ENCODE data around the gene MRM2. TPM values are rescaled to one million over a fixed set of nuclear protein-coding genes. Genes with fewer than 3 reads are reported as not detected.

The MRM2 gene
- total RNA-seq, 6 donors from 2014 or later, result 9.4 to 27.0 (median 23.0) TPM

- Histone ChIP-seq H3K27me3 (no peaks in the 10 kb centered on the region), H3K4me1 (peaks cover 0 to 15% (median 6%) of the 10 kb centered on the region in 4 donors), H3K27ac (no peak overlapping the region), H3K36me3 (peaks cover 0 to 11% (median 5%) of the 10 kb centered on the region in 4 donors), H3K9me3 (no peaks in the 10 kb centered on the region), H3K4me3 (no peak overlapping the region)
- WGBS, 2 donors, result 68 to 74% methylated on average over 2 of the region's 2 CpGs
- no peak for ATAC-seq (ENCODE audit: low FRiP score in 2 of 2)
- TF ChIP-seq EP300 (IDR thresholded peaks at IDR 0.05) (no peak), POLR2AphosphoS5 (IDR thresholded peaks at IDR 0.05) (no peak), POLR2A (IDR thresholded peaks at IDR 0.05) (no peak)
- TF ChIP-seq, protein P1, sequence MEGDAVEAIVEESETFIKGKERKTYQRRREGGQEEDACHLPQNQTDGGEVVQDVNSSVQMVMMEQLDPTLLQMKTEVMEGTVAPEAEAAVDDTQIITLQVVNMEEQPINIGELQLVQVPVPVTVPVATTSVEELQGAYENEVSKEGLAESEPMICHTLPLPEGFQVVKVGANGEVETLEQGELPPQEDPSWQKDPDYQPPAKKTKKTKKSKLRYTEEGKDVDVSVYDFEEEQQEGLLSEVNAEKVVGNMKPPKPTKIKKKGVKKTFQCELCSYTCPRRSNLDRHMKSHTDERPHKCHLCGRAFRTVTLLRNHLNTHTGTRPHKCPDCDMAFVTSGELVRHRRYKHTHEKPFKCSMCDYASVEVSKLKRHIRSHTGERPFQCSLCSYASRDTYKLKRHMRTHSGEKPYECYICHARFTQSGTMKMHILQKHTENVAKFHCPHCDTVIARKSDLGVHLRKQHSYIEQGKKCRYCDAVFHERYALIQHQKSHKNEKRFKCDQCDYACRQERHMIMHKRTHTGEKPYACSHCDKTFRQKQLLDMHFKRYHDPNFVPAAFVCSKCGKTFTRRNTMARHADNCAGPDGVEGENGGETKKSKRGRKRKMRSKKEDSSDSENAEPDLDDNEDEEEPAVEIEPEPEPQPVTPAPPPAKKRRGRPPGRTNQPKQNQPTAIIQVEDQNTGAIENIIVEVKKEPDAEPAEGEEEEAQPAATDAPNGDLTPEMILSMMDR (IDR thresholded peaks at IDR 0.05), result no peak
- DNase-seq, result no peak
Observed at GRCh38 chr7:2280424-2280823, 38.4 kb upstream of the MRM2 start.

- Histone ChIP-seq H3K4me3 (no peak overlapping the region), H3K27ac (no peak overlapping the region), H3K4me1 (peaks cover 0 to 15% (median 6%) of the 10 kb centered on the region in 4 donors), H3K36me3 (peaks cover 0 to 14% (median 6%) of the 10 kb centered on the region in 4 donors), H3K9me3 (no peaks in the 10 kb centered on the region), H3K27me3 (no peaks in the 10 kb centered on the region)
- TF ChIP-seq POLR2AphosphoS5 (IDR thresholded peaks at IDR 0.05), result no peak
- TF ChIP-seq, protein P1 (IDR thresholded peaks at IDR 0.05), result no peak
- no peak for TF ChIP-seq EP300 (IDR thresholded peaks at IDR 0.05)
- TF ChIP-seq POLR2A (IDR thresholded peaks at IDR 0.05), result no peak
- no peak for ATAC-seq (ENCODE audit: low FRiP score in 2 of 2)
- no peak for DNase-seq
- 64 to 79% methylated on average over 4 of the region's 4 CpGs for WGBS, 2 donors
Observed at GRCh38 chr7:2279896-2280295, 37.9 kb upstream of the MRM2 start.

GRCh38 chr7:2278026-2278425 lies 36.0 kb upstream of the MRM2 start:
- H3K27me3 ChIP-seq, result no peaks in the 10 kb centered on the region
- 94 to 95% methylated on average over 11 of the region's 11 CpGs for WGBS, 2 donors
- H3K36me3 ChIP-seq, result peaks cover 5 to 27% (median 16%) of the 10 kb centered on the region in 4 donors
- TF ChIP-seq POLR2AphosphoS5 (IDR thresholded peaks at IDR 0.05) (no peak), POLR2A (IDR thresholded peaks at IDR 0.05) (no peak), EP300 (IDR thresholded peaks at IDR 0.05) (no peak)
- TF ChIP-seq, protein P1 (IDR thresholded peaks at IDR 0.05), result no peak
- no peaks in the 10 kb centered on the region for H3K9me3 ChIP-seq
- H3K4me1 ChIP-seq, result peaks cover 0 to 15% (median 6%) of the 10 kb centered on the region in 4 donors
- DNase-seq, result no peak
- ATAC-seq (ENCODE audit: low FRiP score in 2 of 2), result no peak
- no peak overlapping the region for H3K4me3 ChIP-seq
- H3K27ac ChIP-seq, result no peak overlapping the region

GRCh38 chr7:2276107-2276506 lies 34.1 kb upstream of the MRM2 start:
- Histone ChIP-seq H3K27ac (no peak overlapping the region), H3K4me1 (peaks cover 0 to 4% (median 0%) of the 10 kb centered on the region in 4 donors), H3K36me3 (peaks cover 5 to 38% (median 25%) of the 10 kb centered on the region in 4 donors), H3K4me3 (no peak overlapping the region), H3K27me3 (no peaks in the 10 kb centered on the region), H3K9me3 (no peaks in the 10 kb centered on the region)
- TF ChIP-seq, protein P1 (IDR thresholded peaks at IDR 0.05), result no peak
- no peak for TF ChIP-seq EP300 (IDR thresholded peaks at IDR 0.05)
- TF ChIP-seq POLR2AphosphoS5 (IDR thresholded peaks at IDR 0.05), result no peak
- TF ChIP-seq POLR2A (IDR thresholded peaks at IDR 0.05), result no peak
- ATAC-seq (ENCODE audit: low FRiP score in 2 of 2), result no peak
- peak in 1 of 2 donors; percentile 58 for DNase-seq
- 88 to 95% methylated on average over 9 to 15 of the region's 18 CpGs for WGBS, 2 donors

DNA sequence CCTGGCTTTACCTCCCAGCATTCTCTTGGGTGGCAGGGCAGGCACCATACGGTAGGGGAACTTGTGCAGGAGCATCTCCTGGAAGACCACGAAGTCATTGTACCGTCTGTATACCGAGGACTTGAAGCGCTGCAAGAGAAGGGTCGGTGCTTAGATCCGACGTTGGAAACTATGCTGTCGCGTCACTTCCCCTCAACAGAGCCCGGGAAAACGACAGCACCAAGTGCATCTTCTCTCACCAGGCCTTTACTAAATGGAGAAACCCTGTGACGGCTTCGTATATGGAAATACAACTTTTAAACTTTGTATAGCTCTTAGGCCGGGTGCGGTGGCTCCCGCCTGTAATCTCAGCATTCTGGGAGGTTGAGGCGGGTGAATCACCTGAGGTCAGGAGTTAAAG lies 33.1 kb upstream of the MRM2 start:
- Histone ChIP-seq H3K27ac (no peak overlapping the region), H3K4me1 (no peaks in the 10 kb centered on the region), H3K27me3 (no peaks in the 10 kb centered on the region), H3K36me3 (peaks cover 5 to 44% (median 33%) of the 10 kb centered on the region in 4 donors), H3K9me3 (no peaks in the 10 kb centered on the region), H3K4me3 (no peak overlapping the region)
- TF ChIP-seq POLR2AphosphoS5 (IDR thresholded peaks at IDR 0.05) (no peak), POLR2A (IDR thresholded peaks at IDR 0.05) (no peak), EP300 (IDR thresholded peaks at IDR 0.05) (no peak)
- TF ChIP-seq, protein P1 (IDR thresholded peaks at IDR 0.05), result no peak
- ATAC-seq (ENCODE audit: low FRiP score in 2 of 2) (no peak), DNase-seq (no peak)
- WGBS, 2 donors, result 89 to 93% methylated on average over 17 to 18 of the region's 18 CpGs

All from upper lobe of left lung (tissue), 6 donors.